GM21825 (cell line): ENCODE results near the gene MCTP1.

Experiments used
- ATAC-seq: cut with Tn5 transposase; IDR thresholded peaks from one replicate; pipeline ENCODE4 v1.9.1; 2021; ENCODE audit warnings: mild to moderate bottlenecking, moderate library complexity; ENCODE audit not compliant: unreplicated experiment

The MCTP1 gene

DNA sequence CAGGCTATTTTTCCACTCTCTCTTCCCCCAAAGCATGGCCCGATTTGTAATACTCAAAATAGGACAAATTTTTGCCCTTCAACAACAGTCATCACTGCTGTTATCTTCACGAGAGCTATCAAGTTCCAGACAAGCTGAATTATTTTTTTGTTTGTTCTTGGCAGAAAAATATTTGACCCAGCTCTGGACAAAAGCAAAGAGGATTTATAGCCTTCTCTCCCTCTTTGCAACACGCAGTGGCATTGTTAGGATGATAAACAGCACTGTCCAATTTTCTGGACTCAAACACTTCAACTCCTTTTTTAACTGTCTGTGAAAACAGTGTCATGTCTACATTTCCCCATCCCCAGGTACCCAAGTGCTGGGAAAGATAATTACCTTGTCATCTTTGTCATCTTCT lies 506.2 kb downstream of the MCTP1 start:
- no peak for ATAC-seq

DNA sequence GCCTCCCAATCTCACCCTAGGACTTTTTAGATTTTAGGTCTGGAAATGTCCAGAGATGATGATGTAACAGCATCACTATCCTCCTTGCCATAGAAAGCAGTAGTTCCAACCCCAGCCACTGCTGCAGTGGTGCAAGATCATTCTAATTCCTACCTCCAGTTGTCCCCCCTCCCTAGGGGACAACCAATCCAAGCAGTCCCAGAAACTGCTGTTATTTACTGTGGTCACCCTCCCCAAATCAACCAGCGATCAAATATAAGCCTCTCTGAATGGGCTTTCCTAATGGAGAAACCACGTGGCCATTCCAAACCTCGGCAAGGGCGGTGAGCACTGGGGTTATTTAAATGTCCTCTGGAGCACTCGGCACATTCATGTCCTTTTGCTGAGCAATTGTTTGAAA lies 506.6 kb downstream of the MCTP1 start:
- no peak for ATAC-seq

DNA sequence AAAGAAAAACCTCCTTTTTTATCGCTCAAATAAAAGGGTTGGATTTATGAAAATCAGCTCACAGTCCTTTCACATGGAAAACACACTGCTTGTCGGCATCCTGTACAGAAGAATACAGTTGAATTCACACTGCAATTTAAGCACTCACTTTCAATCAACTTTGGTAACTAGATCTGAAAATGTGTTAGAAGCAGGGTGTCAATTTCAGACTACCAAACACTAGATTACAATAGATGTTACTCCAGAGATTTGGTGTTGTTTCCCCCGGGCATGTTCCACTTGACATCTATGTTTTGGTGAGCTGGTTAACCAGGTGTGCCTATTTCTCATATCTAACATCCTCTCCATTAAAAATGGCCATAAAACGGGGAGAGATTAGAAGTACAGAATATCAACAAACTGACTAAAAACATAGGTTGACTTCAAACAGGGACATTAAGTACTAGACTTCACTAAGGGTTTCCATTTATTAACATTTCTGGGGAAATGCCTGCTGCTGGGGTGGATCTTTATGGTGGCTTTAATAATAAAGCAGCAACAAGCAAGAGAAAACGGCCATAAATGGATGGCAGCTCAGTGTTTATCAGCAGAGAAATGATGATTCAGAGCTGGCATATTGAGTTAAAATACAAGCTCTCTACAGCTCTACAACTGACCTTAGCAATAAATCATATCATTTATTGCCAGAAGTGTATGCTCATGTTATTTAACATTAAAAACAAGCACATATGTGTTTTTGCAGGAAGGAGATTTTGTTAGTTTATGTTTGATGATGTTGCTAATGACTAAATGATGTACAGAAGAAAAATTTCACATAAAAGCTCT lies 507.6 kb downstream of the MCTP1 start:
- no peak for ATAC-seq

DNA sequence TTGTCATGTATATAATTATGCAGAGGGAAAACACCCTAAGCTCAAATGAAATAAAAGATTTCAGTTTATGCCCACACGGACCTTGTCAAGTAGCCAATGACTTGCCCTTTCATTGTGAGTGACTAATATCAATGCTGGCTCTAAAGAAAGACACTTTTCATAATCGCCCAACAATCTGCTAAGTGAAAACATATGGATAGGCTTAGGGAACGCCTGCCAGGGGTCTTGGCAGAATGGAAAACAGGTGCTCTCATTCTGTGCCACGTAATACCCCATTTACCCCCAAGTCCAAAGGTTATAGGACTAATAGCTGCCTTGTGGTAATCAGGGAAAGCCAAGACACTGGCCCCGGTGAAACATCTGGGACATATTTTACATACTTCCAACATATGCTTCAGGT lies 508.7 kb downstream of the MCTP1 start:
- ATAC-seq, result no peak

DNA sequence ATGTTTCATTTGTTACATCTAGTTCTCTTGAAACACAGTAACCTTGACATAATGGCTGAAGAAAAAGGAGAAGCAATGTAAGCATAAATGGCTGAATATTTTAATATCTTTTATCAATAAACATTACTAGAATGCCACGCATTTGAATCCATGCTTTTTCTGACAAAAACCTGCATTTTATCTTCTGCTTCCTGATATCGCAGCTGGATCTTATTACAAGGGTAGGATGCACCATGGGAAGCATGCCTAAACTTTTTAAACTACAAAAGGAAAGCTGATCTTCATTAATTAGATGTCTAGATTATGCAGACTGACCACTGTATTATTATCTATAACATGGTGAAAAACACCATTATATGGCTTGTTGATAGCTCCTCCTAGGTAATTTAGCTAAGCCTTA lies 509.8 kb downstream of the MCTP1 start:
- ATAC-seq, result no peak

DNA sequence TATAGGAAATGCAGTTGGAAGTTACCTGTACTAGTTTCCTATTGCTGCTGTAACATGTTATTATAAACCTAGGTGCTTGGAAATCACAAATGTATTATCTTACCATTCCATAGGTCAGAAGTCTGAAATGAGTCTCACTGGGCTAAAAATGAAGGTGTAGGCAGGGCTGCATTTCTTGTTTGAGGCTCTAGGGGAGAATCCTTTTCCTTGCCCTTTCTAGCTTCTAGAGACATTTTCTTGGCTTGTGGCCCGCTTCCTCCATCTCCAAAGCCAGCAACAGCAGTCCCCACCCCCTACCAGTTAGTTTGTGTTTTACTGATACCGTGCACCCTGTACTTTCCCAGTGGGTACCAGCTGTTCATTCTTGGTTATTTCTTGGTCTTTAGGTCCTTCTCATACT lies 513.2 kb downstream of the MCTP1 start:
- no peak for ATAC-seq

DNA sequence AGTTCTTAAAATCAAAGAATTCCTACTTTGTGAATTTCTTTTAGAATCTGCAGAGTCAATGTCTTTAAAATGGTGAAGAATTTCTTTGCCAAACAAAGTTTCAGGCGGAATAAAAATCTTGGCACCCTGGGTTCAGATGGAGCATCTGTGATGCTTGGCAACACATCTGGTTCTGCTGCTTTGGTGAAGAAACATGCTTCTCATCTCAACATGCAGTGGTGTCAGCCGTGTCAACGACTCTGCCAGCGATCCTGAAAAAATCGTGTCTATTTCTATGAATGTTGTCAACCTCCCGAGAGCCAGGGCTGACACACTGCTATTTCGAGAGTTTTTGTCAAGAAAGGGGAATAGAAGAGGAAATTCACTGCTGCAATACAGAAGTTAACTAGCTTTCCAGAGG lies 514.9 kb downstream of the MCTP1 start:
- no peak for ATAC-seq

DNA sequence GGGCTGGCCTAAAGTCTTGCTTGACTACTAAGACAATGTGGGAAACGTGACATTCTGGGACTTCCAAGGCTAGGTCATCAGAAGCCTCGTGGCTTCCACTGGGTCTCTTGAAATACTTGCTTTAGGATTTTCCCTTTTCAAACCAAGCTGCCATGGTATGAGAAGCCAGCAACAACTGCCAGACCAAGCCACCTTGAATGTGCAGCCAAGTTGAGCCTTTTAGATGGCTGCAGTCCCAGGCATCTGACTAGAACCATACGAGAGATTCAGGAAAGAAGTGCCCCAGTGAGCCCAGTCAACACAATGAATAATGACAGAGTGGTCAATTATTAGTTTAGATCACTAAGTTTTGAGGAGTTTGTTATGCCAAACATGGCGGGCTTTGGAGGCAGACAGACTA lies 523.1 kb downstream of the MCTP1 start:
- no peak for ATAC-seq

DNA sequence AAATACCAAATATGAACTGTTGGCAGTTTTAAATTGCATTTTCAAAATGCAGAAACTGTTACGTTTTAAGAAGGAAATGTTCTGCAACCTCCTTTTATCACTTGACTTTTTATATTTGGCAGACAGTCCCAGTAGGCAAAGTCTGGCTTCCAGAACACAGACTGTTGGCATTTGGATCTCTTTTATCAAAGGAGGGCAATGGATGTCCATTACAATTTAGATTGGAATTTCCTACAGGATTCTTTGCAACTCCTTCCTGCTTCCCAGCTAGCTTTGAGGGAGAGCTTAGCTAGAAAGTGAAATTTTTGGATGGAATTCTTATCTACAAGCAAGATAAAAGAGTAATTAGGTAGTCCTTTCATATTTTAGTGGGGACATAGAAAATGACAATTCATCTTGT lies 523.8 kb downstream of the MCTP1 start:
- ATAC-seq, result no peak

DNA sequence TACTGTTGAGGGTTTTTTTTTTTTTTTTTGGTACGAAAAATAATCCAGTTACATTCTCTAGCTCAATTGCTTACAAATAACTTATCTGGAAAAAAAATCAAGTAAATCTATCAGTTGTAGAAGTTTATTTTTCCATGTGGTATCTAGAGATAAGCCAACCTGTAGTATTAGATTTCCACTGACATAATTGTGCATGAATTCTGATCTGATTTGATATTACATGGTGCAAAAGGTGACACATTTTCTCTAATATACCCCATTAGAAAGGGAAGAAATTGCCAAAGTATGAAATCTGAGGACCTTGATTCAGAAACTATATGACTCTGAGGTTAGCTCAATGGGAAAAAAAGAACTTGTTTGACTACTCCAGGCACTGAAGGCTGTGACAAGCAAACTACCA lies 524.9 kb downstream of the MCTP1 start:
- ATAC-seq, result no peak

DNA sequence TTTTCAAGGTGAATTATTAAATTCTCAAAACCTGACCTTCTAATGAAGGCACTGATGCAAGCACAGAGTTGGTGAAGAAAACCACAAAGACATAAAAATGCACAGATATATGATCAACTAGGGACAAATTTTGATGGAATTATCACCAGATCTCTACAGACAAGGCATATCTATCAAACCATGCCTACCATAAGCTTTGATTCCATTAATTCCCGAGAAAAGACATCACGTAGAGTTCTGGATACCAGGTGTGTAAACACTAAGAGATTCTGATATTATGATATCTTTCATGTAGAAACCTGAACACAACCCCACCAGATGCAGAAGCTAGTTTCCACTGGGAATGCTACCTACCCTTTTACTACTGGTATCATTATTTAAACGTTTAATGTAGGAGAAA lies 525.9 kb downstream of the MCTP1 start:
- ATAC-seq, result no peak

DNA sequence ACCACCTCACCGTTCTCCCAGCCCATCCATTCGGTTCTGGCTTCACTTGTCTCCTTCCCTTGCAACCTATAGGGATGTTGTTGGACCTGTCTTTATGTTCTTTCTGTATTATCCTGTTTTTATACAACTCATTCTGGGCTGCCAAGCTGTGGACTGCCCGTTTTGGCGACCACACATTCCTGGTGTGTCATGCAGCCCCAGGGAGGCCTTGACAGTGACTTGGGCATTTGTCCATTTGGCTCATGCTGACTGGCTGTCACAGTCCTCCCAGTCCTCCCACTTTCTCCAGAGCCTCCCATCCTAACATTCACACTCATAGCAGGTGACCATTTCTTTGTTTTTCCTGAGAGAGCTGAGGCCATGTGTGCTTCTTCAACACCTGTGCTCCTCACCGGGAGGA lies 530.1 kb downstream of the MCTP1 start:
- ATAC-seq, result no peak

DNA sequence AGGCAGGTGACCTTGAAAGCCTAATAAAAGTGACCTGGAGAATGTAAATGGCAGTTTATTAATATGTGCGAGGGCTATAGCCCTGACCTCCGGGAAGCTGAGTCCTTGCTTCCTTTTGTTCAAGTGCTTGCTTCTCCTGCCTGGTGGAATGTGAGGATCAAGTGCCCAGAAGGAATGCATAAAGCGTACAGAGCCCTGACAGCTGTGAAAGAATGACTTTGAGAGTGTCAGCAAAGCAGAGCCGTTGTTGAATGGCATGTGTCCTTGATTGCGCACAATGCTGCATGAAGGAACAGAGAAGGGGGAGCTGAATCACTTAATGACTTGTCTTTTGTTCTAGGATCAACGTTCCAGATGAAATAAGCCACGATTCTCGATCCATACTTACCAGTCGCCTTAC lies 533.4 kb downstream of the MCTP1 start:
- ATAC-seq, result no peak

DNA sequence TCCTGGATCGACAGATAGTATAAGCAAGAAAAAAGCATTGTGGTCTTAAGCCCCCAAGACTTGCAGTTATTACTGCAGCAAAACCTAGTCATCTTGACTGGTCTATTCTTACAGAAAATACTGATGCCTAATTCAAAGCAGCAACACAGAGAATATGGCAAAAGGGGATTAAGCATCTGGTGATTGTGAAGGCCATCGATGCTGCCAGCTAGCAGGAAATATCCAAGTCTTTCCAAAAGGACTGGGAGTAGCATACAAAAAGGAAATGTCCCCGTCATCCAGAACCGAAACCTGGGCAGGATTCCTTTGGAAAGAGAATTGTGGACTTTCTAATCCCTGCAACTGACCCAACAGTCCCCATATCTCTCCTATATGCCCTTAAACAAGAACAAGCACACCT lies 534.2 kb downstream of the MCTP1 start:
- no peak for ATAC-seq

DNA sequence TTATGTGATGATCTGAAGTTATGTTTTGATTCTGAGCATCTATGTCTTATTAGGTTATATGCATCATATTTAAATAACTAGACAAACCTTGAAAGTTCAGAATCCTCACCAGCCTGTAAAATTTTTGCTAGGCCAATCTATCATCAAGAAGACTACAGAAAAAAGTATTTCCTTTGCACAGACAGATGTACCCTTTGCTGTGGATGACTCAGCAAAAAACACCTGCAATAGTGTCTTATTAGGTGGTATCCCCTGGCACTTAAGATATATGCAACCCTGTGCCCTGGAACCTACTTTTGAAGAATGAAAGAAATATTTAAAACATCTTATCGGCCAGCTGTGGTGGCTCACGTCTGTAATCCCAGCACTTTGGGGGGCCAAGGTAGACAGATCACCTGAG lies 535.9 kb downstream of the MCTP1 start:
- no peak for ATAC-seq

DNA sequence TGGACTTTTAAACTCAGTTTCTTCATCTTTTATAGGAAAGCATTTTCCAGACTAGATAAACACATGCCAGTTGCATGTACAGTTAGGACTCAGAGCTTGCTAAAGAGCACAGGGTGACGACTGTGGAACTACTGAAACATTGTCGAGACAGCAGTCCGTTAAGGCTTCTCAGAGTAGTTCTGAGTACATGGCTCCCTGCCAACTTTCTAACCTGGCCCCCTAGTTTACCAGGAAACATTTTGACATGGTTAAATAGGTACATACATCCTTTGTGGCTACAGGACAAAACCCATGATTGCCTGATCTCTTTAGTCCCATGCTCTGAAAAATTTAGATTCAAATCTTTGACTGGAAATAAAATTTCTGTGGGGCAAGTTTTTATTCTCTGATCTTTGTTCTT lies 536.7 kb downstream of the MCTP1 start:
- no peak for ATAC-seq

DNA sequence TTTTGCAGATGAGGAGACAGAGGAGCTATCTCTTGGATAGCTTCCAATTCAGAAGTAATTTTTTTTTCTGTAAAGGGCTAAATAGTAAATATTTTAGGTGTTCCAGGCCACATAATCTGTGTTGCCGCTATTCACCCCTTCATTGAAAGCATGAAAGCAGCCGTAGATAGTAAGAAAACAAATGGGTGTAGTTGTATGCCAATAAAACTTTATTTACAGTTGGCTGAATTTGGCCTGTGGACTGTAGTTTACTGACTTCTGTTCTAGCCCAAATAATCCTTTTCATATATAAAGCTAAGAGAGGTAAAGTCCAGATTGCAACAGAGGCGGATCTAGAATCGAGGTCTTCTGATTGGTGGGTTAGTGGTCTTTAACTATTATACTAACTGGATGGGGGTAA lies 537.5 kb downstream of the MCTP1 start:
- ATAC-seq, result no peak

DNA sequence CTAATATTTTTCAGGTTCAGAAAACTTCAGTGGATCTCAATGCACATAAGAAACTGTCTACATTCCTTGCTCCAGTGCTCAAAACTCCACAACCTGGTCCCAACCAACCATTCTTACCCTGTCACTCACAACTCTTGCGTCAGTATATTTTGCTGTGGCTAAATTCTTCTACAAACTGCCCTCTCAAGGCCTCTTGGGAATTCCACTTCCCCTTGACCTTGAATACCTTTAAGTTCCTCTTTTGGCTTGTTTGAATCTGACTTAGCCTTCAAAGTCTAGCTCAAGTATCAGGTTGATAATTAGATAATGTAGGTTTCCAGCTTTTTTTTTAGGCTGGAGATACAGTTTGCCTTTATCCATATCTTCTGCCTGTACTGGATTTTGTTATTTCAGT lies 538.2 kb downstream of the MCTP1 start:
- peak; percentile 62 for ATAC-seq

DNA sequence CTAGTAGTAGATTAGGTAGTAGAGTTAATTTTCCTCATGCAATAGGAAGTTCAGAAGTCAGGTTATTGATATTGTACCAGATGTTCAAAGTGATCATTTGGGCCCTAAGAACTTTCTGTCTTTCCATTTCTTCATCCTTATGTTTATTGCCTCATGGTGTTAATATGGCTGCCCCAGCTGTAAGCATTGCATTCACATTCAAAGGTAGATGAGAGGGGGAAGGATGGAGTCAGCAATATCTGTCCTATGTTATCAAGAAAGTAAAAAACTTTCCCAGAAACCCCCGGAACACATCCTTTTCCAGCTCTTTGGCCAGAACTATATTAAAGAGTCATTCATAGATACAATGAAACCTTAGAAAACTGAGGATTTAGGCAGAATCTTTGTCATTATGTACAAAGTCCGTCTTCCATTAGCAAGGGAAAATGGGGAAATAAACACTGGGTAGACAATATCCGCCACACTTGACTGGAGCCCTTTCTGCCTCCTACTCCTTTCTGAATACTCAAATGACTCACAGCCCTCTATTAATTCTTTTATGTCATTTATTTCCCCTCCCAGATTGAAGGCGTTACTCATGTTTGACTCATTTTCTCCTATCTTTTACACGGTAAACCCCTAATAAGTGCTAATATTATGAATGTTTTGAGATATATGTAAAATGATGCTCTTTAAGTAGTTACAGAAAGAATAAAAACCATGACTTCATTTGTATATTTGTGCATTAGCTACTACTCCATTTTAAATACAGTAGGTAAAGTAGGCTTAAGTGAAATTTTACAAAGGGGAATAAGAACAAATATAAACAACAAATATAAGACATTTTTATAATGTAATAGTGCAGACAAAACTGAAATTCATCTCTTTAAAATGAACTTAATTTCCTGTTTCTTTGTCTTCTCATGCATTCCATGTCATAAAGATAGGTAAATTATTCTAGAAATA lies 538.8 kb downstream of the MCTP1 start:
- ATAC-seq, result peak; percentile 70

DNA sequence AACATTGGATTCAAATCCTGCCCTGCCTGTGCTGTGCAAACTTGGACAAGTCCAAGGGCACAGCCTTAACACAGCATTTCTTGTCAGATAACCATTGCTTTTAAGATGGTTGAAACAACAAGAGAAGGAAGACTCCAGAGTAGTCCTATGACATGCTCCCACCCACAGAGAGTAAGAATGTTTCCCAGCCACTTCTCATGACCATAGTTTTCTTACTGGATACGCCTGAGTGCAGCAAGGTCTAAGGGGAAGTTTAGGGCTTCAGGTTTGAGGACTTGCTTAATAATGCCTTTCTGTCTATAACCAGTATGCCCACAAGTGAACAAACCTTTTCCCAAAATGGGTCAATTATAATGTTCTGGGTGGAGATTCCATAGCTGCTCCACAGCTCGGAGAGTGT lies 540.0 kb downstream of the MCTP1 start:
- ATAC-seq, result no peak

DNA sequence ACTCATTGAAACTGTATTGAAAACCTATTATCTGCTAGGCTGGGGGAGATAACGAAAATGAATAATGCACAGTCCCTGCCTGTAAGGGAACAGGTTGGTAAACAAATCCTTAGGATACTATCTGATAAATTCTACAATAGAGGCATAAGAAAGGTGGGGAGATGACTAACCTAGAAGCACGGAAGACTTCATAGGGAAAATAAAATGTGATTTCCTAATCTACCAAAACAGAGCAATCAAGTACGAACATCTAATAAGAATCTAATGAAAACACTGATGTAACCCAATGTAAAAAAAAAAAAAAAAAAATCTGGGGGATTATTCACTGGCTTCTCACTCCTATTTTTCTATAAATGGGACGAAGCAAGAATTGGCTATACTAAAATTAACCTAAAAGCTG lies 542.0 kb downstream of the MCTP1 start:
- no peak for ATAC-seq

DNA sequence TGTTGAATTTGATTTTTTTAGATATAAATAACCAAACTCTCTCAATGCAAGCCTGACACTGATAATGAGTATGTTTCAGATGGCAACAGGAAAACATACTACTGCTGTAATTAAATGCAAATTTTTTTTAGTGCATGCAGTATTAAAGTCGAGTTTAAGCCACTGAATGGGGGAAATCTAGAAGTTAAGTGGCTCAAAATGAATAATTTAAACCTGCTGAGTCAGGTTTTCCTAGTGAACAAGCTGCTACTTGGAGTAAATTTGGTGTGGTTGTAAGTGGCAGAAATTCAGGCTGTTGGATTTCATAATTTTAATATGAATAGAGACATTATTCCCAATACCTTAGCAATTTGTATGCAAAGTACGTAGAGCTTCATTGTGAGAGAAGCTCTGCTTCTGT lies 544.6 kb downstream of the MCTP1 start:
- no peak for ATAC-seq
